Progenitor cell of endocrine pancreas (in vitro differentiated cells): ENCODE measurements around the gene DVL2. TPM values are rescaled to one million over a fixed set of nuclear protein-coding genes. Genes with fewer than 3 reads are reported as not detected.
A peak's percentile ranks its signal among the peaks of the same experiment; 100 is the strongest.

Source experiments
- DNase-seq: peaks from one replicate; pipeline ENCODE4 v3.0.0; 2021; ENCODE audit warnings: low spot score; ENCODE audit not compliant: unreplicated experiment
- H3K27ac Mint-ChIP-seq: 2 replicates; pipeline ENCODE4 v1.8.0; 2021; ENCODE audit warnings: mild to moderate bottlenecking, moderate library complexity, mixed read lengths
- H3K27me3 Mint-ChIP-seq: 2 replicates; pipeline ENCODE4 v1.8.0; 2021; ENCODE audit warnings: mixed read lengths
- H3K36me3 Mint-ChIP-seq: 2 replicates; pipeline ENCODE4 v1.8.0; 2022; ENCODE audit warnings: mixed read lengths; ENCODE audit not compliant: insufficient read depth
- H3K4me1 Mint-ChIP-seq: 2 replicates; pipeline ENCODE4 v1.8.0; 2021; ENCODE audit warnings: low read depth, mixed read lengths
- H3K4me3 Mint-ChIP-seq: 2 replicates; pipeline ENCODE4 v1.8.0; 2021; ENCODE audit warnings: low read depth, mild to moderate bottlenecking, moderate library complexity, mixed read lengths
- H3K9me3 Mint-ChIP-seq: 2 replicates; pipeline ENCODE4 v1.8.0; 2021; ENCODE audit warnings: low read depth, mixed read lengths
- CTCF ChIP-seq: fragments of 200-600 bp; sonication (generic); IDR thresholded peaks from one replicate; pipeline ENCODE4 v1.5.0; 2021; ENCODE audit warnings: antibody characterized with exemption, mild to moderate bottlenecking; ENCODE audit not compliant: unreplicated experiment
- total RNA-seq: library from RNA; stranded (reverse); gene quantifications from 2 replicates; pipeline ENCODE4 v1.2.1, GENCODE V29; 2021

The DVL2 gene
- total RNA-seq, 1 donor from 2014 or later, result 104 TPM

- Mint-ChIP-seq H3K36me3 (no peaks in the 10 kb centered on the region), H3K27me3 (no peaks in the 10 kb centered on the region), H3K9me3 (no peaks in the 10 kb centered on the region), H3K4me1 (peaks cover 48% of the 10 kb centered on the region), H3K27ac (peak overlapping the region; percentile 91), H3K4me3 (peak overlapping the region; percentile 56)
- no peak for TF ChIP-seq CTCF
- no peak for DNase-seq
Observed at GRCh38 chr17:7216242-7217112, 17.8 kb downstream of the DVL2 start.

- TF ChIP-seq CTCF, result no peak
- DNase-seq, result no peak
- Mint-ChIP-seq H3K36me3 (no peaks in the 10 kb centered on the region), H3K27ac (peak overlapping the region; percentile 96), H3K9me3 (no peaks in the 10 kb centered on the region), H3K4me3 (peak overlapping the region; percentile 56), H3K4me1 (peaks cover 43% of the 10 kb centered on the region), H3K27me3 (no peaks in the 10 kb centered on the region)
Observed at GRCh38 chr17:7215652-7216180, 18.6 kb downstream of the DVL2 start.

- Mint-ChIP-seq H3K27me3 (no peaks in the 10 kb centered on the region), H3K4me3 (peak overlapping the region; percentile 78), H3K9me3 (no peaks in the 10 kb centered on the region), H3K27ac (peak overlapping the region; percentile 96), H3K36me3 (no peaks in the 10 kb centered on the region), H3K4me1 (peaks cover 39% of the 10 kb centered on the region)
- no peak for TF ChIP-seq CTCF
- no peak for DNase-seq
Observed at GRCh38 chr17:7215136-7215638, 19.1 kb downstream of the DVL2 start.

- Mint-ChIP-seq H3K36me3 (no peaks in the 10 kb centered on the region), H3K4me3 (peak overlapping the region; percentile 78), H3K4me1 (peaks cover 40% of the 10 kb centered on the region), H3K27me3 (no peaks in the 10 kb centered on the region), H3K27ac (peak overlapping the region; percentile 96), H3K9me3 (no peaks in the 10 kb centered on the region)
- TF ChIP-seq CTCF, result peak; percentile 74
- peak; percentile 99 for DNase-seq
Observed at GRCh38 chr17:7214300-7215135, 19.8 kb downstream of the DVL2 start.

- peak overlapping the region; percentile 96 for H3K27ac Mint-ChIP-seq
- no peaks in the 10 kb centered on the region for H3K27me3 Mint-ChIP-seq
- H3K9me3 Mint-ChIP-seq, result no peaks in the 10 kb centered on the region
- H3K4me3 Mint-ChIP-seq, result peak overlapping the region; percentile 78
- peaks cover 38% of the 10 kb centered on the region for H3K4me1 Mint-ChIP-seq
- TF ChIP-seq CTCF, result peak; percentile 76
- DNase-seq, result peak; percentile 76
- no peaks in the 10 kb centered on the region for H3K36me3 Mint-ChIP-seq
Observed at GRCh38 chr17:7213895-7214299, 20.4 kb downstream of the DVL2 start.
